Common myeloid progenitor, CD34-positive (primary cell): ENCODE results near the gene HEYL.
A peak's percentile ranks its signal among the peaks of the same experiment; 100 is the strongest.

ENCODE experiments used
- CTCF ChIA-PET: fragments of 350-600 bp; sonication (Branson Sonifier 250); formaldehyde crosslinking; loops from one replicate; lab custom pipeline; 2021; ENCODE audit warnings: antibody characterized with exemption; lab: Charles Lee
- POLR2A ChIA-PET: fragments of 350-600 bp; sonication (Branson Sonifier 250); formaldehyde crosslinking; loops from one replicate; lab custom pipeline; 2021; ENCODE audit warnings: antibody characterized with exemption; lab: Charles Lee
- DNase-seq, 3 donors: peaks; one replicate each; pipeline versions ENCODE4 v3.0.0 to v3.0.0-alpha.2; 2013
- H3K27ac ChIP-seq, 2 experiments: 1 replicate in 1 of 2; 2 replicates in 1 of 2; pipeline ENCODE4 v1.7.0; 2013; ENCODE audit warnings: inconsistent platforms in 2 of 2, low read length in 2 of 2, mild to moderate bottlenecking in 2 of 2, low read depth in 1 of 2, moderate library complexity in 1 of 2; ENCODE audit not compliant: severe bottlenecking in 2 of 2, insufficient read depth in 1 of 2, poor library complexity in 1 of 2
- H3K27me3 ChIP-seq, 5 experiments: replicated peaks in 2 of 5; 1 replicate in 3 of 5; 2 replicates in 2 of 5; pipeline versions ENCODE4 v1.6.1 to v1.7.0; 2013; ENCODE audit warnings: low read length in 4 of 5, mild to moderate bottlenecking in 2 of 5, moderate library complexity in 2 of 5, inconsistent platforms in 1 of 5; ENCODE audit not compliant: insufficient read depth in 5 of 5, control insufficient read depth in 4 of 5
- H3K36me3 ChIP-seq, 4 experiments: 1 replicate in 2 of 4; 2 replicates in 2 of 4; pipeline versions ENCODE4 v1.6.1 to v1.7.0; 2013; ENCODE audit warnings: low read length in 3 of 4, control low read depth in 1 of 4, mild to moderate bottlenecking in 1 of 4; ENCODE audit not compliant: control insufficient read depth in 4 of 4, insufficient read depth in 4 of 4
- H3K4me1 ChIP-seq, 4 experiments: 1 replicate in 3 of 4; 2 replicates in 1 of 4; pipeline versions ENCODE4 v1.6.1 to v1.7.1; 2013; ENCODE audit warnings: low read length in 3 of 4, mild to moderate bottlenecking in 3 of 4, control low read depth in 1 of 4, inconsistent platforms in 1 of 4, moderate library complexity in 1 of 4; ENCODE audit not compliant: control insufficient read depth in 4 of 4, insufficient read depth in 4 of 4; ENCODE audit errors: control extremely low read depth in 1 of 4
- H3K4me3 ChIP-seq, 7 experiments: 1 replicate in 4 of 7; 2 replicates in 3 of 7; pipeline versions ENCODE4 v1.5.1 to v1.7.0; 2013; ENCODE audit warnings: mild to moderate bottlenecking in 7 of 7, low read length in 6 of 7, moderate library complexity in 6 of 7, inconsistent platforms in 2 of 7, low read depth in 2 of 7, control low read depth in 1 of 7; ENCODE audit not compliant: insufficient read depth in 4 of 7, control insufficient read depth in 1 of 7; ENCODE audit errors: extremely low read depth in 1 of 7
- H3K9me3 ChIP-seq, 5 experiments: 1 replicate in 4 of 5; 2 replicates in 1 of 5; pipeline versions ENCODE4 v1.6.1 to v1.7.1; 2013; ENCODE audit warnings: low read length in 4 of 5, mild to moderate bottlenecking in 2 of 5, inconsistent platforms in 1 of 5, low read depth in 1 of 5, moderate library complexity in 1 of 5; ENCODE audit not compliant: control insufficient read depth in 4 of 5, insufficient read depth in 2 of 5; ENCODE audit errors: control extremely low read depth in 1 of 5
- WGBS: methylation state at CpG from one replicate; pipeline ENCODE4 v1.1.5; 2013; ENCODE audit not compliant: insufficient coverage; 5-methylcytosine and 5-hydroxymethylcytosine counted together

Gene HEYL

GRCh38 chr1:39622427-39622826 lies 17.0 kb downstream of the HEYL start:
- ChIA-PET POLR2A (no interaction called here), CTCF (interaction anchor here (1.0 to 5.0 kb wide), 4 partner anchors 11 to 35 kb away, joined by 3 to 27 read pairs (median 7); no protein-coding TSS in a partner anchor)
- no peaks in the 10 kb centered on the region for H3K9me3 ChIP-seq
- H3K4me3 ChIP-seq: no peak overlapping the region
- no peak for DNase-seq
- H3K4me1 ChIP-seq: no peaks in the 10 kb centered on the region
- no peaks in the 10 kb centered on the region for H3K36me3 ChIP-seq
- no peak overlapping the region for H3K27ac ChIP-seq
- 100% methylated on average over 1 of the region's 3 CpGs for WGBS
- H3K27me3 ChIP-seq: peaks cover 0 to 8% (median 0%) of the 10 kb centered on the region in 5 experiments

- Histone ChIP-seq H3K4me1 (no peaks in the 10 kb centered on the region), H3K27me3 (peaks cover 0 to 8% (median 0%) of the 10 kb centered on the region in 5 experiments), H3K36me3 (no peaks in the 10 kb centered on the region), H3K9me3 (no peaks in the 10 kb centered on the region), H3K4me3 (no peak overlapping the region), H3K27ac (no peak overlapping the region)
- ChIA-PET POLR2A (no interaction called here), CTCF (interaction anchor here (1.4 to 5.0 kb wide), 2 partner anchors 9 to 14 kb away, joined by 3 to 27 read pairs; no protein-coding TSS in a partner anchor)
- 100% methylated on average over 2 of the region's 3 CpGs for WGBS
- no peak for DNase-seq
These were observed 18.7 kb downstream of the HEYL start for GRCh38 chr1:39620659-39621165.

DNA sequence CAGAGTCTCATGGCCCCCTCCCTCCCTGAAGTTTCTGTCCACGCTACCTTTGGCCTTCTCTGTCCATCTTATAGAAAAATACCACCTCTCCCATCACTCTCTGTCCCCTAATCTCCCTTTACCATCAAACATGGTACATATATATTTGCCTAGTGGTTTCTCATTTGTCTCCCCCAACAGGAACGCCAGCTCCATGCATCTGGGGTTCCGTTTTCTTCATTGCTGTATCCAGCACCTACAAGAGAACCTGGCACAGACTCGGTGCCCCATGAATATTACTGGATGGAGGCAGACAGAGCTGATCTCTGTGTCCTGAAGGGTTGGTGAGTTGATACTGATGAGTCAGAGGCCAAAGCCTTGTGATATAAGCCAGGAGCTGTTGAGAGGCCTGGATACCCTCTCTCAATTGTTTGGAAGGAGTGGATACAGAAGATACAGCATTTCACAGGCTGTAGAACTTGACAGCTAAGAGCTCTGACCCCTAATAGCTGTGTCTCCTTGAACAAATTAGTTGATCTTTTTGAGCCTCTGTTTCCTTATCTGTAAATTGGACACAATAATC lies 21.9 kb downstream of the HEYL start:
- CTCF ChIA-PET: interaction anchor here (1.1 to 1.7 kb wide), 5 partner anchors 9 to 103 kb away, joined by 3 to 7 read pairs (median 3); no protein-coding TSS in a partner anchor
- DNase-seq: no peak
- H3K27ac ChIP-seq: no peak overlapping the region
- no peaks in the 10 kb centered on the region for H3K4me1 ChIP-seq
- H3K4me3 ChIP-seq: no peak overlapping the region
- WGBS: 84% methylated on average over 3 of the region's 4 CpGs
- H3K27me3 ChIP-seq: no peaks in the 10 kb centered on the region
- POLR2A ChIA-PET: no interaction called here
- no peaks in the 10 kb centered on the region for H3K36me3 ChIP-seq
- no peaks in the 10 kb centered on the region for H3K9me3 ChIP-seq

- WGBS: 83% methylated on average over 3 of the region's 8 CpGs
- CTCF ChIA-PET: interaction anchor here (0.6 to 1.1 kb wide), 2 partner anchors 38 to 203 kb away, joined by 3 read pairs; no protein-coding TSS in a partner anchor
These were observed 24.3 kb downstream of the HEYL start for GRCh38 chr1:39615086-39615673.

DNA sequence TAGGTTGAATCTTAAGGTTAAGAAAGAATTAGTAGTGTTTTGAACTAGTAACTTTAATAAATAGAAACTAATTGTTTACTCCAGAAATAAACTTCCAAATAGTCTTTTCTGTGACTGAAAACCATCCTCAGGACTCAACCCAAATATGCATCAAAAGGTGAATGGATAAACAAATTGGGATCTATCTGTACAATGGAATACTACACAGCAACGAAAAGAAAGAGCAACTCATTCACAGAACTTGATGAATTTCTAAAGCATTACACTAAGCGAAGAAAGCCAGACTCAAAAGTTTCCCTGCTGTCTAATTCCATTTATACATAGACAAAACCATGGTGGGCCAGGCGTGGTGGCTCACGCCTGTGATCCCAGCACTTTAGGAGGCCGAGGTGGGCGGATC lies 25.0 kb downstream of the HEYL start:
- WGBS: 100% methylated on average over 1 of the region's 6 CpGs
- Histone ChIP-seq H3K27me3 (peaks cover 0 to 2% (median 0%) of the 10 kb centered on the region in 5 experiments), H3K4me1 (peaks cover 0 to 4% (median 0%) of the 10 kb centered on the region in 4 experiments), H3K36me3 (no peaks in the 10 kb centered on the region), H3K4me3 (no peak overlapping the region), H3K9me3 (no peaks in the 10 kb centered on the region), H3K27ac (no peak overlapping the region)
- POLR2A ChIA-PET: no interaction called here
- CTCF ChIA-PET: interaction anchor here (0.6 to 1.6 kb wide), 6 partner anchors 9 to 202 kb away, joined by 3 to 7 read pairs (median 3); partner anchors contain the start of gene HEYL
- DNase-seq: no peak

More at GRCh38 chr1:39615086-39615673, 24.3 kb downstream of the HEYL start:
- no peaks in the 10 kb centered on the region for H3K9me3 ChIP-seq
- peak in 2 of 3 donors; percentile 30 for DNase-seq
- H3K4me3 ChIP-seq: no peak overlapping the region
- H3K27ac ChIP-seq: no peak overlapping the region
- H3K4me1 ChIP-seq: no peaks in the 10 kb centered on the region
- peaks cover 0 to 2% (median 0%) of the 10 kb centered on the region in 5 experiments for H3K27me3 ChIP-seq
- POLR2A ChIA-PET: no interaction called here
- H3K36me3 ChIP-seq: no peaks in the 10 kb centered on the region

- no peak for DNase-seq
- no peaks in the 10 kb centered on the region for H3K36me3 ChIP-seq
- H3K4me1 ChIP-seq: peaks cover 0 to 4% (median 0%) of the 10 kb centered on the region in 4 experiments
- H3K9me3 ChIP-seq: no peaks in the 10 kb centered on the region
- WGBS: 100% methylated on average over 2 of the region's 6 CpGs
- ChIA-PET POLR2A (no interaction called here), CTCF (interaction anchor here (1.0 to 13.6 kb wide), 6 partner anchors 7 to 45 kb away, joined by 3 to 250 read pairs (median 5); partner anchors contain the start of gene HEYL)
- peaks cover 0 to 3% (median 0%) of the 10 kb centered on the region in 5 experiments for H3K27me3 ChIP-seq
- no peak overlapping the region for H3K4me3 ChIP-seq
- no peak overlapping the region for H3K27ac ChIP-seq
These were observed 26.2 kb downstream of the HEYL start for GRCh38 chr1:39613250-39613649.
